Measurements from ENCODE around the gene SIRT2. TPM values are rescaled to one million over a fixed set of nuclear protein-coding genes. Genes with fewer than 3 reads are reported as not detected.

SIRT2 gene
- total RNA-seq, 1 donor from 2014 or later: 10.9 TPM

DNA sequence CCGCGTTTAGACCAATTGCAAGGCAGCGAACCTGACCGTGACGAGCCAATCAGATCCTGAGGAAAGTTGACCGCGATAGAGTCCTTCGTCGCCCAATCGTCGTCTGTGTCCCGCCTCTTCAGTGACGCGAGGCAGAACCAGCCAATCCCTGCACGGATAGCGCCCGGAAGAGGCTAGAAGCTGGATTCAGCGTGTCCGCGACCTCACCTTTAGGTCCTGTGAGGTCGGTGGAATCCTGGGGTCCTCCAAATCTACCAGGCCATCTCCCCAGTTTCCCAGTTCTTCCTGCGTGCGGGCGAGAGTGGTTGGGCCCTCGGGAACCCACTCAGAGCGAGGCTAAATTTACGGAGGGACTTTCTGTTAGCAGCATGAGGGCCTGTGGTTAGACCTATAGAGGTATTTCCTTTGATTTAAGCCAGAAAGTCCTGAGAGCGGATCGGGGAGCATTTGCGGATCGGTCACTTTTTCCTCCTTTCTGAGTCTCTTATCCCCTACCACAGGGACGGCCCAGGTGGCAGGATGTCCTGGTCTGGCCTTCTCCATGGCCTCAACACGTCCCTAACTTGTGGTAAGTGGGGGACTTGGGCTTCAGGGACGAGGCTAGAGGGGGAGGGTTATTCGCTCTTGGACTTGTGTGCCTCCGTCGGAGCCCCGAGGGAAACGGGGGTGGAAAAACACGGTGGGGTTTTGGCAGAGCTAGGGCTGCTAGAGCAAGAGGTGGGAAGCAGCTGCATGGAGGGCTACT lies 31.5 kb upstream of the SIRT2 start, which contains the start of gene MRPS12:
TSS of gene MRPS12 (plus strand) at position 169 of the 745 bp plus-strand sequence. CDS start at position 520, 351 bp downstream.
- Histone ChIP-seq H3K27ac (peak within 1 kb of the TSS; percentile 91), H3F3A (ENCODE audit: low read depth) (no peaks in the 10 kb centered on the region), H3K4me1 (peaks cover 9% of the 10 kb centered on the region), H3K9me3 (ENCODE audit: low read depth) (no peaks in the 10 kb centered on the region), H3K79me2 (ENCODE audit: low read depth) (peaks cover 48% of the 10 kb centered on the region), H3K36me3 (no peaks in the 10 kb centered on the region), H4K20me1 (ENCODE audit: low read depth) (no peaks in the 10 kb centered on the region), H3K27me3 (no peaks in the 10 kb centered on the region), H3K9ac (peak within 1 kb of the TSS; percentile 94), H3K4me3 (peak within 1 kb of the TSS; percentile 74), H3K4me2 (peak within 1 kb of the TSS; percentile 93), H2AFZ (replicated peaks) (peak within 1 kb of the TSS; percentile 97)
- DNase-seq (ENCODE audit: low spot score): peak; percentile 100
- Mint-ChIP-seq H3K27me3 (ENCODE audit: insufficient read depth, low read depth) (peaks cover 2% of the 10 kb centered on the region), H3K36me3 (peaks cover 18% of the 10 kb centered on the region), H3K27ac (peak within 1 kb of the TSS; percentile 88), H3K9me3 (peaks cover 6% of the 10 kb centered on the region), H3K4me3 (peak within 1 kb of the TSS; percentile 97), H3K4me1 (peaks cover 19% of the 10 kb centered on the region)
- TF ChIP-seq, protein P1, sequence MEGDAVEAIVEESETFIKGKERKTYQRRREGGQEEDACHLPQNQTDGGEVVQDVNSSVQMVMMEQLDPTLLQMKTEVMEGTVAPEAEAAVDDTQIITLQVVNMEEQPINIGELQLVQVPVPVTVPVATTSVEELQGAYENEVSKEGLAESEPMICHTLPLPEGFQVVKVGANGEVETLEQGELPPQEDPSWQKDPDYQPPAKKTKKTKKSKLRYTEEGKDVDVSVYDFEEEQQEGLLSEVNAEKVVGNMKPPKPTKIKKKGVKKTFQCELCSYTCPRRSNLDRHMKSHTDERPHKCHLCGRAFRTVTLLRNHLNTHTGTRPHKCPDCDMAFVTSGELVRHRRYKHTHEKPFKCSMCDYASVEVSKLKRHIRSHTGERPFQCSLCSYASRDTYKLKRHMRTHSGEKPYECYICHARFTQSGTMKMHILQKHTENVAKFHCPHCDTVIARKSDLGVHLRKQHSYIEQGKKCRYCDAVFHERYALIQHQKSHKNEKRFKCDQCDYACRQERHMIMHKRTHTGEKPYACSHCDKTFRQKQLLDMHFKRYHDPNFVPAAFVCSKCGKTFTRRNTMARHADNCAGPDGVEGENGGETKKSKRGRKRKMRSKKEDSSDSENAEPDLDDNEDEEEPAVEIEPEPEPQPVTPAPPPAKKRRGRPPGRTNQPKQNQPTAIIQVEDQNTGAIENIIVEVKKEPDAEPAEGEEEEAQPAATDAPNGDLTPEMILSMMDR (IDR thresholded peaks at IDR 0.05): no peak
- TF ChIP-seq EZH2phosphoT487 (IDR thresholded peaks at IDR 0.05): no peak
- no peak for TF ChIP-seq EZH2 (IDR thresholded peaks at IDR 0.05)

DNA sequence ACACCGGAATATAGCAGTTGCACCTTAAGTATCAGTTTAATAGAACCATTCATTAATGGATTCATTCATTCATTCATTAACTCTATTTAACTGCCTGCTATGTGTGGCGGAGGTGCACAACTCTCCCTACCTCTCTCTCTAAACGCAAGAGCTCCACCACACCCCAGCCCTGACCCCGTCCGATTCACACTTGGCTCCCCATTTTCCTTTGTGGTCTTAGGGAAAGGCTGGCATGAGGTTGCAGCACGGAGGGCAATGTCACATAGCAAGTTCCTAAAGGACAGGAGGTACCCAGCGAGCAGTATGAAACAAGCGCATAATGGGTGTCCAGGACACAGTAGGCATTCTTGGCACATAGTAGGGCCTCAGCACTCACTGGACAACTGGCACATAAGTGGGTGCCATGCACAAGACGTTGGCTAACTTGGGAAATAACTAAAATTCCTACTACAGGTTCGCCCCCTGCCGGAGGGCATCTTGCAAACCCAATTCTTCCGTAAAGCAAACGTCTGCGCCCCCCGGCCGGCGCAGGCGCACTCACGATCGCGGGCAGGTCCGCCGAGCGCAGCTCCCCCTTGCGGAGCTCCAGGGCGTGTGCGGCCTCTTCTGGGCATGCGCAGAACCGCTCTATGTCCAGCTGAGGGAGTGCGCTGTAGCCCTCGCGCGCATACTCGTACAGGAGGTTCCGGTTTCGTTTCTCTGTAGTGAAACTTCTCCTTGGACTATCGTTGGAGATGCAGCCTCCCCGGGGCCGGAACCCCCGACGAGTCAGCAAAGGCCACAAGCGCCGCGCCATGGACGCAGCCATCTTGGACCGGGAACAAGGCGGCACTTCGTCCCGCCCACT lies 30.7 kb upstream of the SIRT2 start, which contains the start of gene SARS2:
TSS of gene SARS2 (minus strand) at position 835 of the 847 bp plus-strand sequence. CDS start at position 808, 27 bp downstream.
- Histone ChIP-seq H3K79me2 (ENCODE audit: low read depth) (peaks cover 48% of the 10 kb centered on the region), H2AFZ (replicated peaks) (peak within 1 kb of the TSS; percentile 97), H3K4me2 (peak within 1 kb of the TSS; percentile 93)

DNA sequence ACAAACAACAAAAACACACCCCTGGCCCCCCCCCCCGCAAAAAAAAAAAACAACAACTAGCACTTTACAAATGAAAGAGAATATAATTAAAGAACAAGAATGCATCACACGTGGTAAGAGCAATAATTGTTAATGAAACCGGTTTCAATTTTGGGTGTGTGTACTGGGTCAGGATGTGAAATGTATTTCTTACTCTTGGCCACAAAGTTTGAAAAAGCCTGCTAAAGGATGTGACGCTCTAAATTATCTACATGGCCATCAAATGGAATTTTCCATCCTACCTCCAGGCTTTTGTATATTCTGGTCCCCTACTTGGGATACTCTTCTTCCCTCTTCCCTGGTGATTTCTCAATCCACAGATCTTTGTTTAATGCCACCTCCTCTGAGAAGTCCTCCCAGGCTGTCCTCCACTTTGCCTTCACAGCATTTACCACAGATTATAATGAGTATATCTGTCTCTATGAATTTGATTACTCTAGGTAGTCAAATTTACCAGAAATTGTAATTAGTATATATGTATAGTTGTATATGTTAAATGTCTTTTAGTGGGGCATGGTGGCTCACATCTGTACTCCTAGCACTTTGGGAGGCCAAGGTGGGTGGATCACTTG lies 29.1 kb upstream of the SIRT2 start:
- no peak overlapping the region for H3K4me2 ChIP-seq
- H3K9ac ChIP-seq: no peak overlapping the region
- no peak overlapping the region for H3K4me3 ChIP-seq
- H3K27ac Mint-ChIP-seq: no peak overlapping the region
- DNase-seq (ENCODE audit: low spot score): no peak
- H2AFZ ChIP-seq (replicated peaks): no peak overlapping the region
- H3K79me2 ChIP-seq (ENCODE audit: low read depth): peaks cover 48% of the 10 kb centered on the region
- peaks cover 3% of the 10 kb centered on the region for H3K9me3 Mint-ChIP-seq
- no peaks in the 10 kb centered on the region for H4K20me1 ChIP-seq (ENCODE audit: low read depth)
- TF ChIP-seq, protein P1 (IDR thresholded peaks at IDR 0.05): no peak
- TF ChIP-seq EZH2phosphoT487 (IDR thresholded peaks at IDR 0.05): no peak
- no peak for TF ChIP-seq EZH2 (IDR thresholded peaks at IDR 0.05)
- no peaks in the 10 kb centered on the region for H3K27me3 ChIP-seq
- H3K4me1 Mint-ChIP-seq: peaks cover 19% of the 10 kb centered on the region
- H3K36me3 ChIP-seq: no peaks in the 10 kb centered on the region
- no peak overlapping the region for H3K27ac ChIP-seq
- peaks cover 2% of the 10 kb centered on the region for H3K27me3 Mint-ChIP-seq (ENCODE audit: insufficient read depth, low read depth)
- H3K36me3 Mint-ChIP-seq: peaks cover 8% of the 10 kb centered on the region
- no peaks in the 10 kb centered on the region for H3K9me3 ChIP-seq (ENCODE audit: low read depth)
- H3K4me1 ChIP-seq: peaks cover 9% of the 10 kb centered on the region
- H3K4me3 Mint-ChIP-seq: no peak overlapping the region
- H3F3A ChIP-seq (ENCODE audit: low read depth): no peaks in the 10 kb centered on the region

More for the DNA sequence above, 30.7 kb upstream of the SIRT2 start, which contains the start of gene SARS2:
- Mint-ChIP-seq H3K9me3 (peaks cover 6% of the 10 kb centered on the region), H3K4me1 (peaks cover 19% of the 10 kb centered on the region), H3K27ac (peak within 1 kb of the TSS; percentile 88), H3K36me3 (peaks cover 11% of the 10 kb centered on the region), H3K27me3 (ENCODE audit: insufficient read depth, low read depth) (peaks cover 2% of the 10 kb centered on the region), H3K4me3 (peak within 1 kb of the TSS; percentile 97)
- Histone ChIP-seq H3K9me3 (ENCODE audit: low read depth) (no peaks in the 10 kb centered on the region), H3K9ac (peak within 1 kb of the TSS; percentile 94), H3K4me3 (peak within 1 kb of the TSS; percentile 74), H3K36me3 (no peaks in the 10 kb centered on the region), H3K27me3 (no peaks in the 10 kb centered on the region), H3K27ac (peak within 1 kb of the TSS; percentile 91), H3F3A (ENCODE audit: low read depth) (no peaks in the 10 kb centered on the region), H4K20me1 (ENCODE audit: low read depth) (no peaks in the 10 kb centered on the region), H3K4me1 (peaks cover 9% of the 10 kb centered on the region)
- peak; percentile 97 for DNase-seq (ENCODE audit: low spot score)
- TF ChIP-seq EZH2phosphoT487 (IDR thresholded peaks at IDR 0.05) (no peak), EZH2 (IDR thresholded peaks at IDR 0.05) (no peak)
- TF ChIP-seq, protein P1 (IDR thresholded peaks at IDR 0.05): peak; percentile 100

Data from neural progenitor cell (in vitro differentiated cells).